Measurements from ENCODE around the gene MED27. TPM values are rescaled to one million over a fixed set of nuclear protein-coding genes. Genes with fewer than 3 reads are reported as not detected.

Gene MED27
- total and polyA plus RNA-seq, 2 of the 13 experiments (the other 11 are each of a cell fraction or from before 2014, with no cell fraction given), result 16.9 to 19.0 TPM

GRCh38 chr9:131841765-131842318 is 237.8 kb downstream of the MED27 start (continued):
- no peak for TF ChIP-seq CERS6 (CRISPR knock-in tag; IDR thresholded peaks at IDR 0.05)
- no peak for TF ChIP-seq IRX3 (CRISPR knock-in tag; IDR thresholded peaks at IDR 0.05; ENCODE audit: borderline replicate concordance, low read depth)
- TF ChIP-seq ZNF552 (CRISPR knock-in tag; IDR thresholded peaks at IDR 0.05; ENCODE audit: borderline replicate concordance), result no peak
- TF ChIP-seq TRAFD1 (CRISPR knock-in tag; IDR thresholded peaks at IDR 0.05; ENCODE audit: borderline replicate concordance), result no peak
- TF ChIP-seq ZNF441 (CRISPR knock-in tag; IDR thresholded peaks at IDR 0.05; ENCODE audit: borderline replicate concordance), result no peak
- no peak for TF ChIP-seq TRIM22 (IDR thresholded peaks at IDR 0.05)
- no peak for TF ChIP-seq ZNF616 (CRISPR knock-in tag; IDR thresholded peaks at IDR 0.05; ENCODE audit: low read depth)
- TF ChIP-seq FOXK1 (CRISPR knock-in tag; IDR thresholded peaks at IDR 0.05; ENCODE audit: borderline replicate concordance, low read depth), result no peak
- no peak for TF ChIP-seq ZNF674 (CRISPR knock-in tag; IDR thresholded peaks at IDR 0.05; ENCODE audit: low read depth)
